ENCODE measurements around the gene BDKRB2.
"Not testable (repeated sequence)": the region's sequence is repeated elsewhere in the genome, so short reads cannot be mapped to it uniquely, and the experiment has no call there.

Gene BDKRB2

DNA sequence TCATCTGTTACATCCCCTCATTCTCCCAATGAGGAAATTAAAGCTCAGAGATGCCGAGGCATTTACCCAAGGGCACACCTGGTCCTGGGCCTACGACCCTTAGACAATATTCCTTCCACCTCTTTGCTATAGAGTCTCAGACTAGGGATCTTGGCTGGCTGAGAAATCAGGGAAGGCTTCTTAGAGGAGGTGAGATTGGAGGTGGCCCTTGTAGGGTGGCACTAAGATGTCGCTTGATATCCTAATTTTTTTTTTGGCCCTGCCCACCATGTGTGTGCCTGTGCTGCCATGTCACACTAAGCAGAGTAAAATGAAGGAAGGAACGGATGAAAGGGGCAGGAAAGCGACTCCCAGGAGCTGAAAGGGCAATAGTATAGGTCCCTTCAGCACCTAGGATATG is 20.6 kb downstream of the BDKRB2 start:
- no peak for DNase-seq (ENCODE audit: low spot score)

DNA sequence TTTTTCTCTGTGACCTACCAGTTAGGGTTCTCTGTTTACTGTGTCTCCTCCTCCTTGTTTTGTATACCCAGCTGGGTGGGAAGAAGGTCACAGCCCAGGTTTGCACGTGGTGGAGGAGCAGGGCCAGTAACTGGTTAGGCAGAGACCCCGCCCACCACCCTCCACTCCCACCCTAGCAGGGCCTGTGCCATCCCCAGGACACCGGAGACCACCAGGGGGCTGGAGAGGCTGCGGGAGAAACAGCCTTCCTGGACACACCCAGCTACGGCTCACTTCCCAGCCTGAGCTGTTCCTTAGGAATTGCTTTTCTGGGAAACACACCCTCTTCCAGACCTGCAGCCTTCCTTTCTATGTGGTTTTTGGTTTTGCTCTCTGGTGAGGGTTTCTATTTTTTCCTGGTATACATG is 21.1 kb downstream of the BDKRB2 start:
- DNase-seq (ENCODE audit: low spot score), result no peak

DNA sequence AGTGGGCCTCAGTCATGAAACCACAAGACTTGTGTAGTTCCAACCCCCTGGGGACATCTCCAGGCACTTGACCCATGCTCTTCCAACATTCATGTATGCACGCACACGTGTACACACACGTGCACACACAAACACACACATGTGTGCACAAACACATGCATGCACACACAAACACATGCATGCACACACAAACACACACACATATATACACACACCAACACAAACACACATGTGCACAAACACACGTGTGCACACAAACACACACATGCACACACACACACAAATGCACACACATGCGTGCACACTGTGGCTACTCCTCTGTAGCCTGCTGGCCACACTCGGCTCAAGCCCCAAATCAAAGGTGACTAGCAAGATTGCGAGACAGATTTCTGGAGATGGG is 22.8 kb downstream of the BDKRB2 start:
- DNase-seq (ENCODE audit: low spot score), result no peak

DNA sequence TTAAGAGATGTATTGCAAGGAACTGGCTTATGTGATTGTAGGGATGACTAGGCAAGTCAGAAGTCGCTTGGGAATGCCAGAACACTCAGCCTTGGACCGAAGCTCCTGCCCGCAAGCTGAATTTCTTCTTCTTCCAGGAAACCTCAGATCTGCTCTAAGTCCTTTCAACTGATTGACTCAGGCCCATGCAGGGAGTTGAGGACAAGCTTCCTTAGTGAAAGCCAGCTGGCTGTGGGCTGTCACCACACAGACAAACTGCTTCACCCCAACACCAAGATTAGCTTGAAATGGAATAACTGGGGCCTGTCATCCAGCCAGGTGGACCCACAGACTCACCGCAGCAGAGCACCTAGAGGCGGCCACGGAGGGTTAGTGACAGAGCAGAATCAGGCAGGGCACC is 24.7 kb downstream of the BDKRB2 start:
- no peak for DNase-seq (ENCODE audit: low spot score)

GRCh38 chr14:96231056-96231455 is 26.4 kb downstream of the BDKRB2 start:
- DNase-seq (ENCODE audit: low spot score), result no peak

GRCh38 chr14:96231526-96232130 is 27.0 kb downstream of the BDKRB2 start:
- no peak for DNase-seq (ENCODE audit: low spot score)

DNA sequence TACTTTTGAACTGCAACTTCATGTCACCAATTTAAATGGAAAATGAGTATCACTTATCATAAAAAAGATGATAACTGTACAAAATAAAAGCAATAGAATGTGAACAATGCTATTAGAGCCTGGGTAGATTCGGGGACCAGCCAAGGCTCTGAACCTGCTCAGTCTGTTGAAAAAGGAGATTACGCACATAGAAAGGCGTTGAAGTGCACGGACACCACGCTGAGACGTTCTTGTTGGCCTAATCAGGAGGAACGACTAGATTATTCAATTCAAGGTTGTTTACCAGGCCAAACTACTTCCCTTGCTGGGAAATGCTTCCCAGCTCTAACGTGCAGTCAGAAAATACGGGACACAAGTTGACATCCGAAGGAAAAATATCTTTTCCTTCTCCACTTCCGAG is 27.9 kb downstream of the BDKRB2 start:
- no peak for DNase-seq (ENCODE audit: low spot score)

DNA sequence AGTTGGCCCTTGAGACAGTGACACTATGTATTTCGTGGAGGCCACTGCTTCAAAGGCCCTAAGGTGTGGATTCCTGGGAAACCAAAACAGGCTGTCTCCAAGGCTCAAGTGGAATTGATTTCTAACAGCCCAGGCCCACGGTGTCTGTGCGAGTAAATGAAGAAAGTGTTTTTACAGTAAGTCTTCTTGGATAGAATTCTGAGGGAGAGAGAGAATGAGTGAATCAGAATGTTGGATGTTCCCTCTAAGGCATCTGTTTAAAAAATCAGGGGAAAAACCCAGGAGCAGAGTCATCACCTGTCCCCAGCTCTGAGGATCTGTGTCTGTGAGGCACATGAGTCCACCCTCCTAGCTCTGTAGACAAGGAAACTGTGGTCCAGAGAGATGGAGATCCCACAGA is 29.0 kb downstream of the BDKRB2 start:
- DNase-seq (ENCODE audit: low spot score), result no peak

GRCh38 chr14:96235426-96235825 is 30.8 kb downstream of the BDKRB2 start:
- no peak for DNase-seq (ENCODE audit: low spot score)

GRCh38 chr14:96237641-96238040 is 33.0 kb downstream of the BDKRB2 start:
- no peak for DNase-seq (ENCODE audit: low spot score)

DNA sequence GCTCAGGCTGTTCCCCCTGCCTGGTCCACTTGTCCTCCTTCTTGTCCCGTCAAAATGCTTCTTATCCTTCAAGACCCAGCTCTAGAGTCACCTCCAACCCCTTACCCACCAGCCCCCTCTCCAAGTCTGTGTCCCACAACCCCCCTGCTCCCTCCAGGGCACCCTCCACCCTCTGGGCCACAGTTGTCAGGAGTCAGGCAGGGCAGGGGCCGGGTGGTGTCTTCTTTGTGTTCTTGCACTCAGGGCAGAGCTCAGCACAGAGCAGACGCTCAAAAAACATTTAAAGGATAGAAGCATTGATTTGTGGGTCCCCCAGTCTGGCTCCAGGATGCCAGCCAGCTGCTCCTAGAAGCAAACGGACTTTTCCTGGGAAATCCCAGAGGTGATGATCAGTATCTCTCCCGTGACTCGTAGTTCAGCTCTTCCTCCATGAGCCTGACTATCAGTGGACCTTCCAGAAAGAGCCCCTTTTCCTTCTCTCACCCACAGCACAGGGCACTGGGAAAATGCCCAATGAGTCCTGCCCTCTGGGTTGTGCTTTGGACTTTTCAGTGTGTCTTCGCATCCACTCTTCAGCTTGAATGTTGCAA is 34.1 kb downstream of the BDKRB2 start:
- DNase-seq (ENCODE audit: low spot score), result no peak

DNA sequence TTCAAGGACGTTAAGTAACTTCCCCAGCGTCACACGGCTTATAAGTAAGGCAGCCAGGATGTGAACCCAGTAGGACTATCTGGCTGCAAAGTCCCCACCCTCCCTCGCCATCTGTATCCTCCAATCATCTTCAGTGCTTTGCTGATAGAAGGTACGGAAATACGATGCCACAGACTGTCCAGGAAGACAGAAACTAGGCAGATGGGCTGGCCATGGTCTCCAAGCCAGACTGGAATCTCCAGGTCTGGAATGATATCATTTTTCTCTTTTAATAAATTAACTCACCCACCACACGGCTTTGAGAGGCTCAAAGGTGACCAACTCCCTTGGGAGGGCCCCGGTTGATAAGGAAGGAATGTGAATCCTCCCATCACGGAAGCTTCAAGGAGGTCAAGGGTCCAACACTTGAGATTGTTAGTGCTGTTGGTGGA is 35.1 kb downstream of the BDKRB2 start:
- DNase-seq (ENCODE audit: low spot score), result no peak

DNA sequence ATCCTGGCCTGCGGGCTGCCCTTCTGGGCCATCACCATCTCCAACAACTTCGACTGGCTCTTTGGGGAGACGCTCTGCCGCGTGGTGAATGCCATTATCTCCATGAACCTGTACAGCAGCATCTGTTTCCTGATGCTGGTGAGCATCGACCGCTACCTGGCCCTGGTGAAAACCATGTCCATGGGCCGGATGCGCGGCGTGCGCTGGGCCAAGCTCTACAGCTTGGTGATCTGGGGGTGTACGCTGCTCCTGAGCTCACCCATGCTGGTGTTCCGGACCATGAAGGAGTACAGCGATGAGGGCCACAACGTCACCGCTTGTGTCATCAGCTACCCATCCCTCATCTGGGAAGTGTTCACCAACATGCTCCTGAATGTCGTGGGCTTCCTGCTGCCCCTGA is 36.0 kb downstream of the BDKRB2 start:
- no peak for DNase-seq (ENCODE audit: low spot score)

GRCh38 chr14:96242126-96242525 is 37.5 kb downstream of the BDKRB2 start:
- DNase-seq (ENCODE audit: low spot score), result no peak

DNA sequence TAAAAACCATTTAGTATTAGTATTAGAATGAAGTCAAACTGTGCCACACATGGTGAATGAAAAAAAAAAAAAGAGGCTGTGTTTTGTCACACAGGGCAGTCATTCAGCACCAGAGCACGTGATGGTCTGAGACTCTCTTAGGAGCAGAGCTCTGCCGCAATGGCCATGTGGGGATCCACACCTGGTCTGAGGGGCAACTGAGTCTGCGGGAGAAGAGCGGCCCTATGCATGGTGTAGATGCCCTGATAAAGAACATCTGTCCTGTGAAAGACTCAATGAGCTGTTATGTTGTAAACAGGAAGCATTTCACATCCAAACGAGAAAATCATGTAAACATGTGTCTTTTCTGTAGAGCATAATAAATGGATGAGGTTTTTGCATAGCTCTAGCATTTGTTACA is 39.1 kb downstream of the BDKRB2 start:
- DNase-seq (ENCODE audit: low spot score), result peak; percentile 45

DNA sequence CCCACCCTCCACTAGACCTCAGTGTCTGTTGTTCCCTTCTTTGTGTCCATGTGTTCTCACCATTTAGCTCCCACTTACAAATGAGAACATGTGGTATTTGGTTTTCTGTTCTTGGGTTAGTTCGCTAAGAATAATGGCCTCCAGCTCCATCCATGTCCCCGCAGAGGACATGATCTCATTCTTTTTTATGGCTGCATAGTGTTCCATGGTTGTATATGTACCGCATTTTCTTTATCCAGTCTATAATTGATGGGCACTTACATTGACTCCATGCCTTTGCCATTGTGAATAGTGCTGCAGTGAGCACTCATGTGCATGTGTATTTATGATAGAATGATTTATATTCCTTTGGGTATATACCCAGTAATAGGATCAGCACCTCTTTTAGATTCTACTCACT is 40.4 kb downstream of the BDKRB2 start:
- not testable (repeated sequence) for DNase-seq (ENCODE audit: low spot score)

- DNase-seq (ENCODE audit: low spot score), result no peak
Observed at GRCh38 chr14:96245710-96246538, 41.3 kb downstream of the BDKRB2 start.

DNA sequence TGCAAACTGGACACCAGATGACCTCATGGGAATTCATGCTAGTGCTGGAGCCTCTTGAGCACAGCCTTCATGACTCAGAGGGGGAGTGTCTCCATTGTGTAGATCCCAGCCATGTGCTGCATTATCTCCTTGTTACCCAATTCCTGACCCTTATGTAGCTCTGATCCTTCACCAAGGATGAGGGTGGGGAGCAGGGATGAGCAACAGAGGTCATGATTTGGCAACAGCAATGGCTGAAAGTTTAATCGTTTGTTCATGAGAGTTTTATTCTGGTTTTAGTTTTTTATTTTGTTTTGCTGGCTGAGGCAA is 41.9 kb downstream of the BDKRB2 start:
- no peak for DNase-seq (ENCODE audit: low spot score)

- no peak for DNase-seq (ENCODE audit: low spot score)
Observed at GRCh38 chr14:96247031-96247430, 42.4 kb downstream of the BDKRB2 start.

DNA sequence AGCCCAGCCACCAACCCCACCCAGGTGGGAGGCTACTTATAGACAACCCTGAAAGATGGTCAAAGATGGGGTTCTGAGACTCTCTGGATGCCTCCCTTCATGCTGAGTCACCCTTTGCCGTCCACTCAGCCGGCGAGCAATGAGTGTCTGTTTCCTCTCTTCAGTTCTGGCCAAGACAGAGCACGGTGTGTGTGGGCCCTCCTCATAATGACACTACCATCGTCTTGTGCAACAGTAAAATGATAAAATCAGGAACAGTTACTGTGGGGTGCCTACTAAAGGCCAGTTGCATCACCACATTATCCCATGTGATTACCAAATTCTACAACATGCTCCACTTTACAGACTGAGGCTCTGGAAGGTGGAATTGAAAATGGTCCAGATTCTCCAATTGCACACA is 44.4 kb downstream of the BDKRB2 start:
- DNase-seq (ENCODE audit: low spot score), result no peak

- no peak for DNase-seq (ENCODE audit: low spot score)
Observed at GRCh38 chr14:96250485-96250884, 45.8 kb downstream of the BDKRB2 start.

DNA sequence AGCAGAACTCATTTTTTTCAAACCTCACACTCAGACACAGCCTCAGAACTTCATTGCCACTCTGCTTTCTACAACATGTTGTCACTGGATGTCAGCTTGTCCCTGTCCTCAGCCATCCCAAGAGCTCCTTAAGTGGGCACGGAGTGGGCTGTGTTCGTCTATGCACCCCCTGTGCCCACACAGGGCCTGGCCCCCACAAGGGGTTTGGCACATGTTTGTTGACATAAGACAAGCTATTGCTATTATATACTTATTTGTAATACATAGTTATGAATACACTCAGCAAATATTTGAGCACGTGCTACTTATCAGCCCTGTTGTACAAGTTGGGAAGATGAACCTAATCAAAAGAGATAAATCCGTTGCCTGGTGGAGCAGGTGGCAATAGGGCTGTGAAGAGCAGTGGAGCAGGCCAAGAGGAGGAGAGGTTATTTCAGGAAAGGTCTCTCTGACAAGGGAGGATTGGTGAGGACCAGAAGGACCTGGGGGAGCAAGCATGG is 47.1 kb downstream of the BDKRB2 start:
- DNase-seq (ENCODE audit: low spot score), result no peak

DNA sequence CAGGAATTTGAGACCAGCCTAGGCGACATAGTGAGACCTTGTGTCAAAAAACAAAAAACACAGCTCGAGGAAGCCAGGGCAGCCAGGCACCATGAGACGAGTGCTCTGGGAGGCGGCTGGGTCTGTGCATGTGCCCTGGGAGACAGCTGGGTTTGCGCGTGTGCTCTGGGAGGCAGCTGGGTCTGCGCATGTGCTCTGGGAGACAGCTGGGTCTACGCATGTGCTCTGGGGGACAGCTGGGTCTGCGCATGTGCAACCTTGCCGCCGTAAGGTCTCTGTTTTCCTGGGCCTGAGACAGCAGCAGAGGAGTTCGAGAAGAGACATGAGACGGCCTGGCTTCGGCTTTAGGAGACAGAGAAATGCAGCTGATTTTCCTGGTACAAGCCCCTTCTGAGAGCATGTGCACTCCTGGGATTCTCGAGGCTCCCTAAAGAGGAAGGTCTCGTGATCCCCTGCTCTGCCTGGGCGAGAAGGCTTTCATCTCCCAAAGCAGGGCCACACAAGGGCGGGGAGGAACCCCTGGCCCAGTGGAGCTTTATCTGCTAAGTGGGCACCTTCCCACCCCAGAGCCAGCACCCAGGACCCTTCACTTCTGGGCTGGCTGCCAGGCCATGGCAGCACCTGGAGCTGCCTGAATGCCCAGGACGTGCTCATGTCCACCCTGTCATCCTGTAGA is 47.8 kb downstream of the BDKRB2 start:
- no peak for DNase-seq (ENCODE audit: low spot score)

Data from pons (tissue), 1 donor.